HepG2 (cell line): ENCODE results near the gene VANGL2. TPM values are rescaled to one million over a fixed set of nuclear protein-coding genes. Genes with fewer than 3 reads are reported as not detected.

Experiments
- ATAC-seq: fragments of 200-7000 bp; cut with Tn5 transposase; 3 replicates; pipeline ENCODE4 v1.9.1; 2020; ENCODE audit warnings: mild to moderate bottlenecking, moderate library complexity
- BruUV-seq: library from RNA; stranded (reverse); fragments of 400-500 nt; replicated peaks from 2 replicates; lab custom pipeline; 2021; lab: Mats Ljungman, UMichigan
- CTCF ChIA-PET: fragments of 300-600 bp; formaldehyde crosslinking; extraction: SDS; loops from one replicate; lab custom pipeline; 2021; ENCODE audit warnings: low total read pairs, inconsistent platforms, low intra/inter-chr PET ratio; lab: Yijun Ruan, JAX
- POLR2A ChIA-PET: fragments of 350-600 bp; sonication (Branson Sonifier 250); formaldehyde crosslinking; loops from one replicate; lab custom pipeline; 2020; ENCODE audit warnings: antibody characterized with exemption, inconsistent platforms; lab: Yijun Ruan, JAX
- DNase-seq: peaks from one replicate; pipeline ENCODE4 v3.0.0-alpha.2; 2015; ENCODE audit warnings: low spot score
- FAIRE-seq: peaks from 3 replicates; lab custom pipeline; 2011; peaks lifted over from hg19 to GRCh38; lab: Jason Lieb, UNC
- H2AFZ ChIP-seq: one replicate; pipeline ENCODE4 v1.6.1; 2011; ENCODE audit warnings: low read length, inconsistent platforms
- H3K27ac ChIP-seq: fragments of 300-600 bp; 3 replicates; pipeline ENCODE4 v1.8.0; 2011; ENCODE audit warnings: mixed run types, mild to moderate bottlenecking, mixed read lengths, low read length, inconsistent platforms; ENCODE audit not compliant: insufficient read depth; ENCODE audit errors: extremely low read length
- H3K27me3 ChIP-seq, 2 experiments: fragments of 200-600 bp in 1 of 2; 2 replicates in 1 of 2; 3 replicates in 1 of 2; pipeline versions ENCODE4 v1.6.0 to v1.8.0; 2011; ENCODE audit warnings: low read length in 2 of 2, mild to moderate bottlenecking in 2 of 2, moderate library complexity in 2 of 2, inconsistent platforms in 1 of 2; ENCODE audit not compliant: insufficient read depth in 2 of 2, control insufficient read depth in 1 of 2
- H3K36me3 ChIP-seq, 2 experiments: fragments of 200-600 bp in 1 of 2; replicated peaks in 1 of 2; 2 replicates in 1 of 2; 3 replicates in 1 of 2; pipeline versions ENCODE4 v1.5.1 to v1.8.0; 2011; ENCODE audit warnings: low read length in 2 of 2, inconsistent platforms in 1 of 2; ENCODE audit not compliant: insufficient read depth in 2 of 2, control insufficient read depth in 1 of 2
- H3K4me1 ChIP-seq: 2 replicates; pipeline ENCODE4 v1.5.1; 2012; ENCODE audit warnings: low read length, inconsistent platforms; ENCODE audit not compliant: insufficient read depth
- H3K4me2 ChIP-seq: 2 replicates; pipeline ENCODE4 v1.6.0; 2011; ENCODE audit warnings: low read depth, low read length, inconsistent platforms
- H3K4me3 ChIP-seq, 3 experiments: fragments of 200-600 bp in 1 of 3; sonication (generic), shearing (Covaris generic) in 1 of 3; replicated peaks in 1 of 3; 2 replicates each; pipeline ENCODE4 v1.5.1; 2011 to 2016; ENCODE audit warnings: low read length in 3 of 3, inconsistent platforms in 2 of 3, low read depth in 2 of 3, mild to moderate bottlenecking in 2 of 3, control low read depth in 1 of 3, mixed read lengths in 1 of 3; ENCODE audit not compliant: insufficient read depth in 1 of 3
- H3K79me2 ChIP-seq: one replicate; pipeline ENCODE4 v1.6.1; 2011; ENCODE audit warnings: low read length, inconsistent platforms; ENCODE audit not compliant: insufficient read depth
- H3K9ac ChIP-seq: 2 replicates; pipeline ENCODE4 v1.6.0; 2011; ENCODE audit warnings: mild to moderate bottlenecking, low read depth, low read length, inconsistent platforms; ENCODE audit not compliant: insufficient read depth
- H3K9me3 ChIP-seq: 2 replicates; pipeline ENCODE4 v1.5.1; 2012; ENCODE audit warnings: mild to moderate bottlenecking, low read length
- H4K20me1 ChIP-seq: 2 replicates; pipeline ENCODE4 v1.6.0; 2011; ENCODE audit warnings: inconsistent platforms, mild to moderate bottlenecking, low read length, moderate library complexity; ENCODE audit not compliant: insufficient read depth
- AGO2 ChIP-seq: fragments of 200-400 bp; formaldehyde crosslinking; optimal IDR thresholded peaks from 2 replicates; pipeline ENCODE3; 2017; ENCODE audit warnings: mild to moderate bottlenecking, low read depth, low read length, moderate library complexity
- ATRX ChIP-seq: sonication (generic); formaldehyde crosslinking; IDR thresholded peaks from 2 replicates; pipeline ENCODE4 v1.4.0; 2020; ENCODE audit warnings: missing genetic modification reagents, borderline replicate concordance
- REL ChIP-seq: sonication (generic); formaldehyde crosslinking; conservative IDR thresholded peaks from 2 replicates; pipeline ENCODE4 v1.8.0; 2022; ENCODE audit warnings: mild to moderate bottlenecking, missing genetic modification reagents, moderate library complexity
- ZNF124 ChIP-seq: sonication (generic); formaldehyde crosslinking; IDR thresholded peaks from 2 replicates; pipeline ENCODE4 v1.4.0; 2020; ENCODE audit warnings: missing genetic modification reagents
- WGBS: methylation state at CpG from one replicate; pipeline ENCODE4 v1.1.6; 2017; ENCODE audit warnings: low lambda C conversion rate; 5-methylcytosine and 5-hydroxymethylcytosine counted together
- in situ Hi-C: cut with HindIII; loops from 2 replicates; pipeline ENCODE4 v1.10.0; 2017; ENCODE audit warnings: low pct_unique_long_range_greater_than_20kb; ENCODE audit not compliant: extremely low pct_ligation_motif_present
- intact Hi-C: fragments of 100-400 bp; cut with micrococcal nuclease; formaldehyde crosslinking; loops from one replicate; pipeline ENCODE4 v1.10.0; 2022; ENCODE audit not compliant: unreplicated experiment
- polyA plus RNA-seq, 8 experiments: library from polyadenylated mRNA; depleted of rRNA in 3 of 8; stranded (reverse) in 7 of 8; unstranded in 1 of 8; fragments of >200 nt; fragmentation: Illumina TruSeq in 4 of 8; extraction: Trizol in 4 of 8; gene quantifications; 2 replicates each; pipeline versions ENCODE4 v1.2.1 to v1.2.3, GENCODE V29; 2011 to 2016; ENCODE audit warnings: low read depth in 4 of 8, missing spikeins in 1 of 8, mixed read lengths in 1 of 8; ENCODE audit not compliant: insufficient read depth in 1 of 8
- total RNA-seq, 5 experiments: library from RNA; depleted of rRNA; stranded (reverse); fragments of >200 nt; fragmentation: Illumina TruSeq; extraction: Trizol; gene quantifications; 2 replicates each; pipeline ENCODE4 v1.2.3, GENCODE V29; 2016; ENCODE audit warnings: low read depth in 1 of 5
- TF ChIP-seq, protein P1 (sequence below): IDR thresholded peaks from 2 replicates; pipeline ENCODE4 v1.6.1; 2012; ENCODE audit warnings: low read depth, low read length, improper control_type of control experiment

VANGL2 gene
- total and polyA plus RNA-seq, 2 of the 13 experiments (the other 11 are each of a cell fraction or from before 2014, with no cell fraction given) = 0.09 TPM; not detected in 1

GRCh38 chr1:160360227-160360695, 40.1 kb upstream of the VANGL2 start:
- POLR2A ChIA-PET = no interaction called here
- no peak for ATAC-seq
- Histone ChIP-seq H2AFZ (no peak overlapping the region), H3K9me3 (no peaks in the 10 kb centered on the region), H3K27me3 (no peaks in the 10 kb centered on the region), H3K9ac (no peak overlapping the region), H3K27ac (no peak overlapping the region), H3K4me3 (no peak overlapping the region), H3K4me2 (no peak overlapping the region), H3K79me2 (no peaks in the 10 kb centered on the region), H3K4me1 (peaks cover 7% of the 10 kb centered on the region; the same call in 1 of the 2 replicates), H3K36me3 (peaks cover 13 to 33% of the 10 kb centered on the region in 2 experiments), H4K20me1 (no peaks in the 10 kb centered on the region)
- peak; percentile 21 for TF ChIP-seq AGO2
- TF ChIP-seq, protein P1, sequence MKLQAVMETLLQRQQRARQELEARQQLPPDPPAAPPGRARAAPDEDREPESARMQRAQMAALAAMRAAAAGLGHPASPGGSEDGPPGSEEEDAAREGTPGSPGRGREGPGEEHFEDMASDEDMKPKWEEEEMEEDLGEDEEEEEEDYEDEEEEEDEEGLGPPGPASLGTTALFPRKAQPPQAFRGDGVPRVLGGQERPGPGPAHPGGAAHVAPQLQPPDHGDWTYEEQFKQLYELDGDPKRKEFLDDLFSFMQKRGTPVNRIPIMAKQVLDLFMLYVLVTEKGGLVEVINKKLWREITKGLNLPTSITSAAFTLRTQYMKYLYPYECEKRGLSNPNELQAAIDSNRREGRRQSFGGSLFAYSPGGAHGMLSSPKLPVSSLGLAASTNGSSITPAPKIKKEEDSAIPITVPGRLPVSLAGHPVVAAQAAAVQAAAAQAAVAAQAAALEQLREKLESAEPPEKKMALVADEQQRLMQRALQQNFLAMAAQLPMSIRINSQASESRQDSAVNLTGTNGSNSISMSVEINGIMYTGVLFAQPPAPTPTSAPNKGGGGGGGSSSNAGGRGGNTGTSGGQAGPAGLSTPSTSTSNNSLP = no peak
- CTCF ChIA-PET = no interaction called here
- intact Hi-C loops = no loop called here
- no TSS peak for BruUV-seq
- no peak for DNase-seq
- WGBS = 93% methylated on average over 8 of the region's 8 CpGs
- in situ Hi-C loops = no loop called here
- FAIRE-seq = no peak

- Histone ChIP-seq H3K9ac (no peak overlapping the region), H3K4me1 (peaks cover 7% of the 10 kb centered on the region; the same call in 1 of the 2 replicates), H3K27ac (no peak overlapping the region), H3K36me3 (peaks cover 6 to 23% of the 10 kb centered on the region in 2 experiments), H3K27me3 (no peaks in the 10 kb centered on the region), H3K79me2 (no peaks in the 10 kb centered on the region), H3K4me2 (no peak overlapping the region), H3K4me3 (no peak overlapping the region), H3K9me3 (no peaks in the 10 kb centered on the region), H2AFZ (no peak overlapping the region), H4K20me1 (no peaks in the 10 kb centered on the region)
- TF ChIP-seq REL (no peak), ZNF124 (CRISPR knock-in tag) (no peak), ATRX (CRISPR knock-in tag) (no peak)
- DNase-seq (no peak), FAIRE-seq (no peak), ATAC-seq (no peak)
- intact Hi-C loops (no loop called here), in situ Hi-C loops (no loop called here)
- WGBS = 100% methylated on average over 2 of the region's 2 CpGs
- POLR2A ChIA-PET = no interaction called here
- no TSS peak for BruUV-seq
- CTCF ChIA-PET = no interaction called here
These were observed 39.2 kb upstream of the VANGL2 start for GRCh38 chr1:160361199-160361598.
